ENCODE measurements around the gene HIPK1. TPM values are rescaled to one million over a fixed set of nuclear protein-coding genes. Genes with fewer than 3 reads are reported as not detected.
A peak's percentile ranks its signal among the peaks of the same experiment; 100 is the strongest.

Gene HIPK1
- total RNA-seq, 1 donor from 2014 or later: 72.3 TPM

DNA sequence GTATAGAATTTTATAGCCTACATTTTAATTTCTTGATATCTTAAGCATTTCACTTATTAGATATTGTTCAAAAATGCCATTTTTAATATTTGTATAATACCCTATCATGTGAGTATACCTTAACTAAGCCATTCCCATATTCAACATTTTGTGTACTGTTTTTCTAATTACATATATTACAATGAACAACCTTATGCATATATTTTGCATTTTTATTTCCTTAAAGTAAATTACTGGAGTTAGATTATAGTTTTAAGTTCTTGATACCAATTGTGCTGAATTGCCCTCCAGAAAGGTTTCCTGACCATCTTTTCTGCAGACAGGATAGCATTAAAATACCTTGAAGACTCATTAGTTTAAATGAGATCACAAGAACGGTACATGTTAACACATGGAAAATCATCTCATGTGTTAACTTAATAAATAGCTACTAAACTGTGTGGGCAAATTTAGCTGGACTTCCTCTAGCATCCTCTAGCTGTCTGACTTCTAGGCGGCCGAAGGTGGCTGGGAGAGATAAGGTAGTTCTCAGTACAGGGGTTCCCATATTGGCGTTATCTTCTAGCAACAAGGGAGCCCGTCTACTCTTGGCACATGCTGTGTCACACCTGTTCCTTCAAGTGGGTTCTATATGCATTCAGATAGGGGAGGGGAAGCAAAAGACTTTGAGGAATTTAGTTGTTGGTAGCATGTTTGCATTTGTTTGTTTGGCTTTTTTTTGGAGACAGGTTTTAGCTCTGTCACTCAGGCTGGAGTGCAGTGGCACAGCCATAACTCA lies 15.0 kb upstream of the HIPK1 start:
- no peak for DNase-seq (ENCODE audit: low spot score)

DNA sequence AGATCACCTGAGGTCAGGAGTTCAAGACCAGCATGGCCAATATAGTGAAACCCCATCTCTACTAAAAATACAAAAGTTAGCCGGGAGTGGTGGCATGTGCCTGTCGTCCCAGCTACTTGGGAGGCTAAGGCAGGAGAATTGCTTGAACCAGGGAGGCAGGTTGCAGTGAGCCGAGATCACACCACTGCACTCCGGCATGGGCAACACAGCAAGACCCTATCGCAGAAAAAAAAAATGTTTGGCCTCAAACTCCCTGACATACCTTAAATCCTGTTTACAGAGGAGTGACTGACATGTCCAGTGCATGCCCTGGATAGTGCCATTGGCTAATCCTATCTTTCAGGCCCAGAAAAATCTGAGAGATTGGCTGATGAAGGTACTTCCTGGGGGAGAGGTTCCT lies 12.2 kb upstream of the HIPK1 start:
- DNase-seq (ENCODE audit: low spot score): no peak

DNA sequence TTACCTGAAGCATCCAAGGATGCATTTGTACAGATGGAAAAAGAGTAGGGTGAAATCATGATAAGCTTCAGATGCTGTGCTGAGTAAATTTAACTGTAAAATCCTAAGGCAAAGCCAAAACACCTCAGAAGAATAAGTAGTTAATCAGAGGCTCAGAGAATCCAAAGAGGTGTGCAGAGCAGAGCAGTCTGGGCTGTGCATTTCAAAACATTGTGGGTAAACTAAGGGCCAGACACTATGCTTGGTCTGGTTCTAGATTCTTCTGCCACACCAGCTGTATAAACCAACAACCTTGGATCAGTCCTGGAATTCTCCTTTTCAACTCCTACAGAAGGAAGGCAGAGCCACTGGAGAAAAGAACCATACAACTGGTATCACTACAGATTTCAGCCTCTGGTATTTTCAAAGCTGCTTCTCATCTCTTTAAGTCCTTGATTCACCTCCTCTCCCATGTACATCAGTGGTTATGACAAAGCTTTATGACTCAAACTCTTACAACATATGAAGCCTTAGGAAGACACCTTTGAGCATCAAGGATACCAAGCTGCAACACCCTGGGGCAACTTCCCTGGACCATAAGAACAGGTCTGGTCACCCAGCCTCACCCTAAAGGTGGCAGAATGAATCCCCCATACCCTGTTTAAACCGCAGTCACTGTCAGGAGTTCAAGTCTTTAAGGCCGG lies 11.6 kb upstream of the HIPK1 start:
- no peak for DNase-seq (ENCODE audit: low spot score)

DNA sequence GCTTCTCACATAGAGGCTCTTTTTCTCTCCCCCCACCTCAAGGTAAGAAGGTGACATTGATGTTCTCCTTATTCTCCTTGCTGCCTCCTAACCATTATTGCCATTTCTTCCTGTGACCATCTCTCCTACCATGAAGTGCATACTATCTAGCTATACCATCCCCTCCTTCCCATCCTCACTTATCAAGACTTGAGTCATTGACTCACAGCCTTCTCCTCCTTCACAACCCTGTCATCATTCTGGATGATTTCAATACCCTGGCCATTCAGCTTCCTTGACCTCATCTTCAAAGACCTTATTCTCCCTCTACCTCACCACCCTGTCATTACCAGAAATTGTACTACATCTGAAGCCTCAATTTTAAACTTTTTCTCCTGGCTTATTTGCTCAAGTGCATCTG lies 10.9 kb upstream of the HIPK1 start:
- no peak for DNase-seq (ENCODE audit: low spot score)

DNA sequence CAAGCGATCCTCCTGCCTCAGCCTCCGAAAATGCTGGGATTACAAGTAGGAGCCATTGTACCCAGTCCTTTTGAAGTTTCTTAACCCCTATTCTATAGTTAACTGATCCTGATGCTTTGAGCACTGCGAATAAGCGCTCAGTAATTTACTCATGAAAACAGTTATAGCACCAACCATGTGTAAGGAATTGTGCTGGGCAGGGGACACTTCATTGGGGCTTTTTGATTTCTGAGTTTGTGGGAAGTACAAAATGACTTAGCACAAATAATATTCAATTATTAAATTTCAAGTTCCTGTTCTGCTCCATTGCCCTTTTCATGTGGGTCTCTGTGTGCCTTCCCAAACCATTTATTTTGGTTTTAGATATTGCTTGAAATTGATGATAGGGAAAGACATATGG lies 6.2 kb upstream of the HIPK1 start:
- DNase-seq (ENCODE audit: low spot score): no peak

DNA sequence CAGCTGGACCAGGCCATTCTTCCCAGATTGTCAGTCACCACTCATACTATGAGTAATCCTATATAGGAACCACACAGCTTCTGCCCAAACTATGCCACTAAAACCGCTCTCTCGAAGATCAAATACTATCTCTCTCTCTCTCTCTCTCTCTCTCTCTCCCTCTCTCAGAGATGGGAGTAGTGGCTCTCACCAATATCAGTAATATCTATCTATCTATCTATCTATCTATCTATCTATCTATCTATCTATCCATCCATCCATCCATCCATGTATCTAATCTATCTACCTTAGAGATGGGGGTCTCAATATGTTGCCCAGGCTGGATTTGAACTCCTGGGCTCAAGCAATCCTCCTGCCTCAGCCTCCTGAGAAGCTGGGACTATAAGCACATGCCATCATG lies 4.7 kb upstream of the HIPK1 start:
- DNase-seq (ENCODE audit: low spot score): no peak

DNA sequence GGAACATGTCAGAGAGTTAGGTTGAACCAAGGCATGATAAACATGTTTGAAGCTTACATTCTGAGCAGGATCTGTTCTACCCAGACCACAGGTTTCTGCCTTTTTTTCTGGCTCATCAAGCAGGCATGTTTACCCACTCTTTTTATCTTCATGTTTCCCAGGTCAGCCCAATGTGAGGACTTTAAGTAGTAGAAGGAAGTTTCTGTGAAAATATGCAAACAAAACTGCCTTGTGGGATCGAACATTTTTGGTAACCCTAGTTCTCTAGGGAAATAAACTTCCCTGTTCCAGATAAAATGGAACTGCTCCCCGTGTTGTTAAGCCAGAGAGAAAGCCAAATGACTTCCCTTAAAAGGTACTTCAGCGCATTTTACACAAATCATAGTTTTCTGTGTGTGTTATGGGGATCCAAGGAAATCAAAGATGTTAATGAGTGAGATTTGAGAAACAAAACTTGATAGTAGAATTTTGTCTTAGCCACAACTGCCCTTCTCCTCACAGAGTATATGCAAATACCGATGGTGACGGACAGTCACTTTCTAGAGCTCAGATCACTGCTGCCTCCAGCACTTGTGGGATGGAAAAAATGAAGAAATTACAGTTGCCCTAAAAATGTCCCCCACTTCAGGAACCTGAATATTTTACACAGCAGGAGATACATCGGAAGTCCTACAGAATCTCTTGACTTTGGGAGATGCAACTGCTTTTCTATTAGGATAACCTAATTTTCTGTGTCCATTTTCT lies 765 bp upstream of the HIPK1 start:
- DNase-seq (ENCODE audit: low spot score): no peak

DNA sequence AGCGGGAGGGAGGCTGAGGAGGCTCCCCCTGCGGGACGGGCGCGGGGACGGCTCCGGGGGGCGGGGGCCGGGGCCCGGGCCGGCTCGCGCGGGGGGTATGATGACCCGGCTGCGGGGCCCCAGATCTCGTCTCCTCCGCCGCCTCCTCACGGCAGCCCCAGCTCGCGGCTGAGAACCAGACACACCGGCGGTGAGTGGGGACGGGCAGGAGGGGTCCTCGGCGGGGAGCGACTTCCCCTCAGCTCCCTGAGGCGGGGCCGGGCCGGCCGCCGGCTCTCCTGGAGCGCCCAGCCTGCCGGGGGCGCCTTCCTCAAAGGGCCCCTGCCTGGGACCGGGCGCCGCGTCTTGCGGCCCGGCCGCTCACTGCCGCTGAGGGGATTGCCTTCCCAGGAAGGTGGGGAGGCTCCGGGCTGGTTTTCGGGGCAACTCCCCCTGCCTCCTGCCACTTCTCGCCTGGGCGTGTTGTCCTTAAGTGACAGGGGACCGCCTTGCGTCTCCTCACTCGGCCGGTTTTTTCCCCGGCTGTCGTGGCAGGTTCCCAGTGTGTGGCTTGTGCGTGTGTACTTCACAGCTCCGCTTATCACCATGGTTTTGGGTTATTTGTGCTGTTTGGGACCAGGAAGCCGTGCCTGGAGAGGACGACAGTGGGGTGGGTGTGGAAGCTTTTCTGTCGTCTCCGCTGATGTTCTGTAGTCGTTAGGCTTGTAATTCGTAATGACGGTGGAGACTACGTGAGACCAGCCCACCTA lies 800 bp downstream of the HIPK1 start:
- DNase-seq (ENCODE audit: low spot score): peak; percentile 29

DNA sequence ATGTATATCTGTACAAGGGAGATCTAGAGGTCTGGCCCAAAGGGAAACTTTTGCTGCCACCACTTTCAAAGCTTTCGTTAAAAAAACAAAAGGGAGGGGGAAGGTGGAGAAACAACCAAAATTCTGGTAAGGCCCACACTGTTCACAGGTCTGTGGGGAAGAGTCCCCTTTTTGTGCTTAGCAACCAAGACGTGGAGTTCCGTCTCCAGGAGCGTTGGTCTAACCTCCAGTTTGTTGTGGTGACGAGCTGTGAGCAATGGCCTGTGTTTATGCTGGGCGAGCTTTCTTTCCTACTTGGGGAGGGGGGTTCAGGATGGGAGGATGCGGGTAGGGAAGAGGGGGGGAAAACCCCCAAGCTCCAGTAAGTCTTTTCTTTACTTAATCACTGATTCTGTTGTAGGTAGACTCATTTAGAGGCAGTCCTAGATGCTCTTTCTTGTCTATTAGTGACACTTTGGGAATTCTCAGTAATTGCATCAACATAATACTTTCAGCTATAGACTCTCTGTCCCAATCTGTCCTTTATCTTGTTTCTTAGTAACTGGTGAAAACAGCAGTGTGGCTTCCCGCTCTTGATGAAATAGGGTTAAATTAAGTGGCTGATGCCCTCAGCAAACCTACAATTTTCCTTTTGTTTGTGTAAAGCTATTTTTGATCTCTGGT lies 1.5 kb downstream of the HIPK1 start:
- no peak for DNase-seq (ENCODE audit: low spot score)

DNA sequence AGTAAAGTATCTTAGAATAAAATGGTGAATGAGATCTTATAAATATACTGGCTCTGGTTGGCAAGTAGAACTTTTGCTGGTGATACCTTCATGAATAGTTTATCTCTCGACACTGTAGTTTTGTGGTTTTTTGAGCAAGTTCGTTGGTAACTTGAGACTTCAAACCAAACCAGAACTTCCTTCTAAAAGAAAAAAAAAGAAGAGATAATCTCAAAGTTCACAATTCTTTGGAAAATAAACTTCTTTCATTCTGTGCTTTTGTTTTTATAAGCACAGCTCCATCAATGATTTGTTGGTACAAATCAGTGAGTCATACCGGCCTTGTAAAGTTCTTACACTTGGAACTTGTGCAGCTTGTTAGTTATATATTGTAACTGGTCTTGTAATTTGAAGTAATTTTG lies 2.3 kb downstream of the HIPK1 start:
- no peak for DNase-seq (ENCODE audit: low spot score)

DNA sequence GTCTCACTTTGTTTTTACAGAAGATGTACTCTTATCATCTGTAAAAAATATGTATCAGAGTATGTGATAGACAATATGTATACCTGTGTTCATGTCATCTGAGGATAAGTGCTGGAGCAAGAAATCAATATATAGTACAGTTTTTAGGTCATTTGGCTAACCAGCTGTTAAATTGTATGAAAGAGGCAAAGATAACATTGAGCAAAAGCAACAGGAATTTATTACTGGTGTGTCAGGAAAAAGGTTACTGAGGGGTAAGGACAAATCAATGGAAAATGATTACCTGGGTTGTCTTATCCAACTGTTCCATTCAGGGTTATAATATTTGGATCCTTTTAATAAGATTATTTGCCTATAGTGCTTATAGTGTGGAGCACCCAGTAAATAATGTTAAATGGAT lies 4.9 kb downstream of the HIPK1 start:
- no peak for DNase-seq (ENCODE audit: low spot score)

DNA sequence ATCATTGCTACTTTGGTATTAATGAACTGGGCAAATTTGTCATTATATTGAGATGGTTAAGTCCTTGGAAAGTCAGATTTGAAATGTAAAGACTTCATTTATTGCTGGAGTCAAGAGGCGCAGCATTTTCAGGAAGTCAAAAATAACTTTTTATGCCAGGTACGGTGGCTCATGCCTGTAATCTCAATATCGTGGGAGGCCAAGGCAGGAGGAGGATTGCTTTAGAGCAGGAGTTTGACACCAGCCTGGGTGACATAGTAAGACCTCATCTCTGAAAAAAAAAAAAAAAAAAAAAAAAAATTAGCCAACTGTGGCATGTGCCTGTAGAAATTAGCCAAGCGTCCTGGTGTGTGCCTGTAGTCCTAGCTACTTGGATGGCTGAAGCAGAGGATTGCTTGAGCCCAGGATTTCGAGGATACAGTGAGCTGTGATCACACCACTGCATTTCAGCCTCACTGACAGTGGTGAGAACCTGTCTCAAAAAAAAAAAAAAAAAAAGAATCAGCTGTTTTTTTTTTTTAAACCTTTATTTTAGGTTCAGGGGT lies 5.5 kb downstream of the HIPK1 start:
- no peak for DNase-seq (ENCODE audit: low spot score)

DNA sequence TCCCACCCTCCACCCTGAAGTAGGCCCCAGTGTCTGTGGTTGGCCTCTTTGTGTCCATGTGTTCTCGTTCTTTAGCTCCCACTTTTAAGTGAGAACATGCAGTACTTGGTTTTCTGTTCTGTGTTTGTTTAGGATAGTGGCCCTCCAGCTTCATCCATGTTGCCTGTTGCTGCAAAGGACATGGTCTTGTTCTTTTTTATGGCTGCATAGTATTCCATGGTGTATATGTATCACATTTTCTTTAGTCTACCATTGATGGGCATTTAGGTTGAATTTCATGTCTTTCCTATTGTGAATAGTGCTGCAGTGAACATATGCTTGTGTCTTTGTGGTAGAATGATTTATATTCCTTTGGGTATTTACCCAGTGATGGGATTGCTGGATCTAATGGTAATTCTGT lies 6.1 kb downstream of the HIPK1 start:
- DNase-seq (ENCODE audit: low spot score): no peak

DNA sequence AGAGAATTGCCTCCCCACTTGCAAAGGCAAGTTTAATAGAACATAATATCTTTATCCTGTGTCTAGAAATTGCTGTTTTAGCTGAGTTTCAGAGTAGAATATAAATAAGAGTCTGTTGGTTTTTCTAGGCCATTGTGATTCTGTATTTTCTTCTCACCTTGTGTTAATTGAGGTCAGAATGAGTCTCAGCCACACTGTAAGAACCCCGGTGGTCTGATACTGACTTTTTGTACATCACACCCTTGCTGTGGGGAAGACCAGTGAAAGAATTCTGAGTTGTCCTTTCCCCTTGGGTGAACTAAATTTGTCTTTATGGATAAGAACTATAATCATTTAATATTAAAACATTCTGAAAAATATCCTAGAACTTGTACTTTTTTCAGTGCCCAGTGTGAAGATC lies 6.8 kb downstream of the HIPK1 start:
- no peak for DNase-seq (ENCODE audit: low spot score)

DNA sequence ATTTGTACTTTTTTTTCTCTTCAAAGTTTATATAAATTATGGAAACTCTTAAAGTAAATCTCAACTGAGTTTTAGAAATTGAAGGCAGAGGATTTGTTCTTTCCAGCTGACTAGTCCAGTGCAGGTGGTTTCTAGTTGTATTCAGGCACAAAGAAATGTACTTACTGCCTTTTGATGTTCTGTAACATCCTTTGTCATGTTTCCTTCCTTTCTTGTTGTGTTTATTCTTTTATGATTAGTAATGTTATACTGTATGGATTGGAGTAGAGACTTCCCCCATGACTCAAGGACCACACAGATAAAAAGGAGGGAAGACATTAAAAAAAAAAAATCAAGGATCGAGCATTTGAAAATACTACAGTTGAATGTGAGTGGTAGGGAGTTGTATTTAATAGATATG lies 8.0 kb downstream of the HIPK1 start:
- no peak for DNase-seq (ENCODE audit: low spot score)

DNA sequence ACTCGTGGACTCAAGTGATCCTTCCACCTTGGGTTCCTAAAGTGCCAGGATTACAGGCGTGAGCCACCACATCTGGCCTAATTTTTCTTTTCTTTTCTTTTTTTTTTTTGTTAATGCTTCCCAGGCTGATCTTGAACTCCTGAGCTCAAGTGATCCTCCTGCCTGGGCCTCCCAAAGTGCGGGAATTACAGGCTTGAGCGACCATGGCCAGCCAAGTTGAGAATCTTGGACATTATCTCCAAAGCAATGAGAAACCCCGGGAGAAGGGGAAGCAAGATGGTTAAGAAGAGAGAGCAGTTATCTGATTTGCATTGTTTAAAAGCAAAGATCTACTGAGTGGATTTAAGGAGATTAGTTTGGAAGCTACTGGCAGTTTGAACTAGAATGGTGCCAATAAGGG lies 9.1 kb downstream of the HIPK1 start:
- no peak for DNase-seq (ENCODE audit: low spot score)

DNA sequence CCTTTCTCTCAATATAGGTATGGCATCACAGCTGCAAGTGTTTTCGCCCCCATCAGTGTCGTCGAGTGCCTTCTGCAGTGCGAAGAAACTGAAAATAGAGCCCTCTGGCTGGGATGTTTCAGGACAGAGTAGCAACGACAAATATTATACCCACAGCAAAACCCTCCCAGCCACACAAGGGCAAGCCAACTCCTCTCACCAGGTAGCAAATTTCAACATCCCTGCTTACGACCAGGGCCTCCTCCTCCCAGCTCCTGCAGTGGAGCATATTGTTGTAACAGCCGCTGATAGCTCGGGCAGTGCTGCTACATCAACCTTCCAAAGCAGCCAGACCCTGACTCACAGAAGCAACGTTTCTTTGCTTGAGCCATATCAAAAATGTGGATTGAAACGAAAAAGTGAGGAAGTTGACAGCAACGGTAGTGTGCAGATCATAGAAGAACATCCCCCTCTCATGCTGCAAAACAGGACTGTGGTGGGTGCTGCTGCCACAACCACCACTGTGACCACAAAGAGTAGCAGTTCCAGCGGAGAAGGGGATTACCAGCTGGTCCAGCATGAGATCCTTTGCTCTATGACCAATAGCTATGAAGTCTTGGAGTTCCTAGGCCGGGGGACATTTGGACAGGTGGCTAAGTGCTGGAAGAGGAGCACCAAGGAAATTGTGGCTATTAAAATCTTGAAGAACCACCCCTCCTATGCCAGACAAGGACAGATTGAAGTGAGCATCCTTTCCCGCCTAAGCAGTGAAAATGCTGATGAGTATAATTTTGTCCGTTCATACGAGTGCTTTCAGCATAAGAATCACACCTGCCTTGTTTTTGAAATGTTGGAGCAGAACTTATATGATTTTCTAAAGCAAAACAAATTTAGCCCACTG lies 11.5 kb downstream of the HIPK1 start:
- no peak for DNase-seq (ENCODE audit: low spot score)

DNA sequence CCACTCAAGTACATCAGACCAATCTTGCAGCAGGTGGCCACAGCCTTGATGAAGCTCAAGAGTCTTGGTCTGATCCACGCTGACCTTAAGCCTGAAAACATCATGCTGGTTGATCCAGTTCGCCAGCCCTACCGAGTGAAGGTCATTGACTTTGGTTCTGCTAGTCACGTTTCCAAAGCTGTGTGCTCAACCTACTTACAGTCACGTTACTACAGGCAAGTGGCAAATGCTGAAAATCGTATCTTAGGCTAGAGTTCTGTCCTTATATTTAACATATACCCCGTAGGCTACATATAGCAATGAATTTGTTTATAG lies 12.1 kb downstream of the HIPK1 start:
- no peak for DNase-seq (ENCODE audit: low spot score)

DNA sequence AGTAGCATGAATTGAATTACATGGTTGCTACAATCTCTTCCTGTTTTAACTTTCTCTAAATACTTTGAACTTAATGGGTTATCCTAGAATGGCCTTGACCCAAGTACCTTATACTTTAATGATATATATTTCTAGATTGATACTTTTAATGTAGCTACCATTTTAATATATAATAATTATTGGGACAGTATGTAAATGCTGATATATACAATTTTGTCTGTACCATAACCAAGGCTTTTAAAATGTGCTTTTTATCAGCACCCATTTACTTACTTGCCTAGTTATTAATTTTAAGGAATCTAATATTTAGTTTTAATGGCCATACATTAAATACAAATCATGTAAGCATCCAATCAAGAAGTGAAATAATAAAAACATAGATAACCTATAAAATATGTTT lies 13.4 kb downstream of the HIPK1 start:
- no peak for DNase-seq (ENCODE audit: low spot score)

DNA sequence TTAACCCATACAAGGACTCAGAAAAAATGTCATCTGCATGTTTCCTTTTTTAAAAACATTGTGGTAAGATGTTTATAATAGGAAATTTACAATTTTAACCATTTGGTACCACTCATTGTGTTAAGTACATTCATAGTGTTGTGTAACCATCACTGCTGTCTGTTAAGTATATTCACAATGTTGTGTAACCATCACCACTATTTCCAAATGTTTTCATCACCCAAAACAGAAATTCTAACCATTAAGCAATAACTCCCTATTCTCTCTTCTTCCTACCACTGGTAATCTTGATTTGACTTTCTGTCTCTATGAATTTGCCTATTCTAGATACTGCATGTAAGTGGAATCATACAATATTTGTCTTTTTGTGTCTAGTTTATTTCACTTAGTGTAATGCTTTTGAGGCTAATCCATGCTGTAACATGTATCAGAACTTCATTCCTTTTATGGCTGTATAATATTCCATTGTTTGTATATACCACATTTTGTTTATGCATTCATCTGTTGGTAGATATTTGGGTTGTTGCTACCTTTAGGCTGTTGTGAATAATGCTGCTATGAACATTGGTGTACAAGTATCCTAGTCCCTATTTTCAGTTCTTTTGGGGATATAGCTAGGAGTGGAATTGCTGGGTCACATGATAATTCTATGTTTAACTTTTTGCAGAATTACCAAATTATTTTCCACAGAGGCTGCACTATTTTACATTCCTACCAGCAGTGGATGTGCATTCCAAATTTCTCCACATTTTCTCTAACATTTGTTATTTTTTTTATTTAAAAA lies 14.1 kb downstream of the HIPK1 start:
- no peak for DNase-seq (ENCODE audit: low spot score)

All from mucosa of gallbladder (tissue), 1 donor.